H1 (cell line): ENCODE data around the gene NTN1. TPM values are rescaled to one million over a fixed set of nuclear protein-coding genes. Genes with fewer than 3 reads are reported as not detected.

Experiments used
- CTCF ChIA-PET: fragments of 300-600 bp; sonication (Branson Sonifier 250); formaldehyde crosslinking; loops from one replicate; lab custom pipeline; 2021; ENCODE audit not compliant: partially characterized antibody; lab: Charles Lee
- POLR2A ChIA-PET: fragments of 300-600 bp; sonication (Branson Sonifier 250); formaldehyde crosslinking; loops from one replicate; lab custom pipeline; 2021; ENCODE audit warnings: inconsistent platforms; ENCODE audit not compliant: partially characterized antibody; lab: Charles Lee
- DNase-seq, 2 experiments: peaks; one replicate each; pipeline versions ENCODE4 v3.0.0 to v3.0.0-alpha.2; 2010 to 2022; ENCODE audit warnings: low spot score in 2 of 2, low read depth in 1 of 2, mixed read lengths in 1 of 2
- FAIRE-seq: peaks from 2 replicates; lab custom pipeline; 2011; peaks lifted over from hg19 to GRCh38; lab: Jason Lieb, UNC
- H2AFZ ChIP-seq: 2 replicates; pipeline ENCODE4 v1.8.1; 2012; ENCODE audit warnings: low read length, inconsistent platforms
- H2AK5ac ChIP-seq: 2 replicates; pipeline ENCODE4 v1.6.1; 2013; ENCODE audit warnings: low read depth, low read length
- H2BK120ac ChIP-seq: replicated peaks from 2 replicates; pipeline ENCODE3; 2013; ENCODE audit warnings: low read depth, low read length, inconsistent platforms
- H2BK12ac ChIP-seq: 2 replicates; pipeline ENCODE4 v1.6.1; 2013; ENCODE audit warnings: low read depth, low read length
- H2BK15ac ChIP-seq: 2 replicates; pipeline ENCODE4 v1.6.1; 2013; ENCODE audit warnings: low read length
- H2BK20ac ChIP-seq: 2 replicates; pipeline ENCODE4 v1.6.1; 2013; ENCODE audit warnings: low read length
- H2BK5ac ChIP-seq: 2 replicates; pipeline ENCODE4 v1.6.1; 2013; ENCODE audit warnings: low read depth, low read length
- H3K14ac ChIP-seq: 2 replicates; pipeline ENCODE4 v1.6.1; 2013; ENCODE audit warnings: inconsistent platforms; ENCODE audit not compliant: insufficient read length
- H3K18ac ChIP-seq: 2 replicates; pipeline ENCODE4 v1.6.1; 2013; ENCODE audit warnings: low read length; ENCODE audit errors: extremely low read depth
- H3K23ac ChIP-seq: 2 replicates; pipeline ENCODE4 v1.6.1; 2013; ENCODE audit warnings: inconsistent platforms; ENCODE audit not compliant: insufficient read length
- H3K23me2 ChIP-seq: 2 replicates; pipeline ENCODE4 v1.6.1; 2013; ENCODE audit warnings: low read depth, low read length
- H3K27ac ChIP-seq: 2 replicates; pipeline ENCODE4 v1.6.1; 2011; ENCODE audit warnings: low read depth, low read length, inconsistent platforms
- H3K27me3 ChIP-seq, 4 experiments: replicated peaks in 1 of 4; 1 replicate in 1 of 4; 2 replicates in 3 of 4; pipeline versions ENCODE4 v1.6.1 to v1.8.1; 2011 to 2013; ENCODE audit warnings: low read length in 3 of 4, mild to moderate bottlenecking in 3 of 4, inconsistent platforms in 2 of 4, mixed read lengths in 2 of 4, moderate library complexity in 1 of 4; ENCODE audit not compliant: control insufficient read depth in 3 of 4, insufficient read depth in 3 of 4; ENCODE audit errors: extremely low read depth in 1 of 4
- H3K36me3 ChIP-seq, 4 experiments: 2 replicates each; pipeline versions ENCODE4 v1.6.1 to v1.8.1; 2011 to 2013; ENCODE audit warnings: mild to moderate bottlenecking in 4 of 4, low read length in 3 of 4, moderate library complexity in 2 of 4, control low read depth in 1 of 4, inconsistent platforms in 1 of 4; ENCODE audit not compliant: insufficient read depth in 4 of 4, control insufficient read depth in 2 of 4
- H3K4ac ChIP-seq: replicated peaks from 2 replicates; pipeline ENCODE3; 2013; ENCODE audit warnings: low read length, low read depth, mixed read lengths, inconsistent platforms; ENCODE audit not compliant: insufficient read length
- H3K4me1 ChIP-seq, 4 experiments: replicated peaks in 1 of 4; 1 replicate in 1 of 4; 2 replicates in 3 of 4; pipeline versions ENCODE4 v1.6.1 to v1.8.1; 2011 to 2013; ENCODE audit warnings: low read length in 3 of 4, inconsistent platforms in 2 of 4, mixed read lengths in 1 of 4; ENCODE audit not compliant: insufficient read depth in 4 of 4, control insufficient read depth in 3 of 4
- H3K4me2 ChIP-seq, 2 experiments: 2 replicates each; pipeline versions ENCODE4 v1.6.1 to v1.8.1; 2011 to 2013; ENCODE audit warnings: low read depth in 2 of 2, low read length in 2 of 2, control low read depth in 1 of 2, inconsistent platforms in 1 of 2, mild to moderate bottlenecking in 1 of 2; ENCODE audit not compliant: insufficient read depth in 1 of 2
- H3K4me3 ChIP-seq, 4 experiments: fragments of 200-600, 300-600 bp in 1 of 4; sonication (generic), shearing (Covaris generic), sonication (Bioruptor Twin) in 1 of 4; 2 replicates each; pipeline versions ENCODE4 v1.5.1 to v1.8.1; 2011 to 2016; ENCODE audit warnings: low read length in 4 of 4, low read depth in 3 of 4, control low read depth in 2 of 4, inconsistent platforms in 2 of 4, mild to moderate bottlenecking in 2 of 4, mixed read lengths in 1 of 4, moderate library complexity in 1 of 4; ENCODE audit not compliant: insufficient read depth in 2 of 4; ENCODE audit errors: extremely low read depth in 1 of 4
- H3K56ac ChIP-seq: replicated peaks from 2 replicates; pipeline ENCODE3; 2013; ENCODE audit warnings: low read depth, mild to moderate bottlenecking, mixed read lengths, low read length, inconsistent platforms; ENCODE audit not compliant: insufficient read length
- H3K79me1 ChIP-seq: 2 replicates; pipeline ENCODE4 v1.6.1; 2013; ENCODE audit warnings: low read depth, low read length, control low read depth
- H3K79me2 ChIP-seq, 2 experiments: 2 replicates each; pipeline versions ENCODE4 v1.6.1 to v1.8.1; 2012 to 2013; ENCODE audit warnings: low read length in 2 of 2, mild to moderate bottlenecking in 2 of 2, inconsistent platforms in 1 of 2; ENCODE audit not compliant: insufficient read depth in 2 of 2, control insufficient read depth in 1 of 2
- H3K9ac ChIP-seq, 4 experiments: replicated peaks in 1 of 4; 1 replicate in 1 of 4; 2 replicates in 3 of 4; pipeline versions ENCODE4 v1.6.1 to v1.8.1; 2011 to 2013; ENCODE audit warnings: low read depth in 3 of 4, low read length in 3 of 4, control low read depth in 2 of 4, mild to moderate bottlenecking in 2 of 4, moderate library complexity in 2 of 4, inconsistent platforms in 1 of 4; ENCODE audit errors: extremely low read depth in 1 of 4
- H3K9me3 ChIP-seq, 2 experiments: 2 replicates each; pipeline versions ENCODE4 v1.6.1 to v1.8.1; 2012 to 2013; ENCODE audit warnings: mild to moderate bottlenecking in 2 of 2, moderate library complexity in 2 of 2, control low read depth in 1 of 2, inconsistent platforms in 1 of 2, low read depth in 1 of 2, low read length in 1 of 2, mixed read lengths in 1 of 2; ENCODE audit not compliant: insufficient read depth in 2 of 2
- H4K20me1 ChIP-seq, 2 experiments: replicated peaks in 1 of 2; 2 replicates each; pipeline versions ENCODE3 to v1.8.1; 2011 to 2013; ENCODE audit warnings: inconsistent platforms in 2 of 2, low read length in 2 of 2, mild to moderate bottlenecking in 1 of 2; ENCODE audit not compliant: insufficient read depth in 2 of 2, control insufficient read depth in 1 of 2
- H4K5ac ChIP-seq: 2 replicates; pipeline ENCODE4 v1.6.1; 2013; ENCODE audit warnings: low read length, low read depth, mixed read lengths, inconsistent platforms; ENCODE audit not compliant: insufficient read length
- H4K8ac ChIP-seq: 2 replicates; pipeline ENCODE4 v1.8.0; 2013; ENCODE audit warnings: mild to moderate bottlenecking, moderate library complexity, low read length, inconsistent platforms; ENCODE audit not compliant: insufficient read depth; ENCODE audit errors: extremely low read depth
- H4K91ac ChIP-seq: replicated peaks from 2 replicates; pipeline ENCODE3; 2013; ENCODE audit warnings: low read length, mixed read lengths, inconsistent platforms; ENCODE audit not compliant: insufficient read length
- BACH1 ChIP-seq: IDR thresholded peaks from 2 replicates; pipeline ENCODE4 v1.6.1; 2012; ENCODE audit warnings: low read length, improper control_type of control experiment
- BRCA1 ChIP-seq: IDR thresholded peaks from 2 replicates; pipeline ENCODE4 v1.6.1; 2012; ENCODE audit warnings: low read depth, low read length, improper control_type of control experiment
- GABPA ChIP-seq: IDR thresholded peaks from 2 replicates; pipeline ENCODE4 v1.6.1; 2011; ENCODE audit warnings: mild to moderate bottlenecking, low read length, moderate library complexity, borderline replicate concordance; ENCODE audit not compliant: insufficient read depth
- JUN ChIP-seq: IDR thresholded peaks from 2 replicates; pipeline ENCODE4 v1.6.1; 2011; ENCODE audit warnings: low read depth, mild to moderate bottlenecking, improper control_type of control experiment, low read length
- KDM4A ChIP-seq: IDR thresholded peaks from one replicate; pipeline ENCODE4 v1.7.1; 2012; ENCODE audit warnings: low read depth, mild to moderate bottlenecking, moderate library complexity, low read length, inconsistent platforms; ENCODE audit not compliant: severe bottlenecking
- POU5F1 ChIP-seq: IDR thresholded peaks from 2 replicates; pipeline ENCODE4 v1.6.1; 2011; ENCODE audit warnings: low read depth, mild to moderate bottlenecking, low read length, moderate library complexity
- RBBP5 ChIP-seq: IDR thresholded peaks from 2 replicates; pipeline ENCODE4 v1.7.1; 2012; ENCODE audit warnings: low read depth, mild to moderate bottlenecking, inconsistent platforms, low read length, moderate library complexity, borderline replicate concordance
- SIRT6 ChIP-seq: IDR thresholded peaks from one replicate; pipeline ENCODE4 v1.7.1; 2012; ENCODE audit warnings: low read length, inconsistent platforms
- SP1 ChIP-seq: IDR thresholded peaks from 2 replicates; pipeline ENCODE4 v1.6.1; 2011; ENCODE audit warnings: low read depth, low read length
- SP4 ChIP-seq: IDR thresholded peaks from 2 replicates; pipeline ENCODE4 v1.6.1; 2012; ENCODE audit warnings: low read length, inconsistent platforms
- SUZ12 ChIP-seq: fragments of 200-600 bp; sonication (generic); IDR thresholded peaks from 2 replicates; pipeline ENCODE4 v1.6.1; 2012; ENCODE audit warnings: mild to moderate bottlenecking, inconsistent platforms, low read length, moderate library complexity, mixed read lengths
- TAF1 ChIP-seq: IDR thresholded peaks from 2 replicates; pipeline ENCODE4 v1.6.1; 2011; ENCODE audit warnings: mild to moderate bottlenecking, low read depth, low read length
- TBP ChIP-seq: IDR thresholded peaks from 2 replicates; pipeline ENCODE4 v1.6.1; 2011; ENCODE audit warnings: low read depth, low read length, improper control_type of control experiment
- YY1 ChIP-seq: IDR thresholded peaks from 2 replicates; pipeline ENCODE4 v1.6.1; 2011; ENCODE audit warnings: low read depth, mild to moderate bottlenecking, low read length
- WGBS, 2 experiments: shearing (Covaris generic) in 1 of 2; methylation state at CpG; one replicate each; pipeline versions ENCODE4 v1.1.6 to v1.1.7; 2013 to 2015; ENCODE audit warnings: low lambda C conversion rate in 2 of 2, mixed read lengths in 2 of 2, inconsistent platforms in 1 of 2, low coverage in 1 of 2, missing lambda C conversion rate in 1 of 2; ENCODE audit not compliant: insufficient replicate concordance in 2 of 2, insufficient coverage in 1 of 2, insufficient read length in 1 of 2; ENCODE audit errors: extremely low coverage in 1 of 2, missing lambda C conversion rate in 1 of 2; 5-methylcytosine and 5-hydroxymethylcytosine counted together
- polyA plus RNA-seq, 7 experiments: library from polyadenylated mRNA; depleted of rRNA in 3 of 7; stranded (reverse) in 5 of 7; unstranded in 2 of 7; fragments of >200 nt in 5 of 7; fragments of 200-250 nt in 2 of 7; gene quantifications; 1 replicate in 5 of 7; 2 replicates in 1 of 7; 4 replicates in 1 of 7; pipeline versions ENCODE4 v1.2.1 to v1.2.3, GENCODE V29; 2011 to 2013; ENCODE audit warnings: missing spikeins in 2 of 7, mixed read lengths in 2 of 7
- total RNA-seq: library from RNA; stranded (reverse); fragmentation: NEBNext Ultra II Directional; extraction: Animal tissue kit (Norgen Biotek cat#: 25700); gene quantifications from 2 replicates; pipeline ENCODE4 v1.2.1, GENCODE V29; 2021
- TF ChIP-seq, protein P1 (sequence below): IDR thresholded peaks from 2 replicates; pipeline ENCODE4 v1.6.1; 2012; ENCODE audit warnings: inconsistent platforms

The NTN1 gene
- total and polyA plus RNA-seq, 2 of the 8 experiments (the other 6 are each of a cell fraction or from before 2014, with no cell fraction given): 2.0 to 2.3 TPM

DNA sequence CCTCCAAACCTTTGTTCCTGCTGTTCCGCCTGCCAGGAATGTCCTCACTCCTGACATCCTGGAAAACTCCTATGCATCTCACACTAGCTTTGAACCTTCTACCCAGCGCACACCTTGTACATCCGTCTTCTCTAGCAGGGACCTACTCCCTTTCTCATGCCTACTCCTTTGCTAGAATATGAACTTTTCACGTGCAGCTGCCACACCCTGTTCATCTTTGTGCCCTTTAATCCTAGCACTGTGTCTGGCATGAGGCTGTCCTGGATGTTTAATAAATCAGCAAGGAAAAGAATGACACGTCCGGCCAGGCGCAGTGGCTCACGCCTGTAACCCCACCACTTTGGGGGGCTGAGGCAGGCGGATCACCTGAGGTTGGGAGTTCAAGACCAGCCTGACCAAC lies 111.0 kb downstream of the NTN1 start:
- H2BK20ac ChIP-seq: no peak overlapping the region
- H3K4ac ChIP-seq: no peak overlapping the region
- H2BK15ac ChIP-seq: no peak overlapping the region
- H3K4me2 ChIP-seq: no peak overlapping the region
- H3K23ac ChIP-seq: no peak overlapping the region
- H4K20me1 ChIP-seq: no peaks in the 10 kb centered on the region
- no peaks in the 10 kb centered on the region for H3K79me1 ChIP-seq
- H3K4me1 ChIP-seq: no peaks in the 10 kb centered on the region
- no peaks in the 10 kb centered on the region for H3K9me3 ChIP-seq
- H3K27ac ChIP-seq: no peak overlapping the region
- H3K56ac ChIP-seq: no peak overlapping the region
- H3K18ac ChIP-seq: no peak overlapping the region
- H3K23me2 ChIP-seq: no peaks in the 10 kb centered on the region
- no peak for FAIRE-seq
- no peak overlapping the region for H4K5ac ChIP-seq
- 87% methylated on average over 9 of the region's 9 CpGs; no CpG with 5 or more reads in 1 of the 2 experiments for WGBS, 2 experiments
- no peak overlapping the region for H2BK120ac ChIP-seq
- H2AK5ac ChIP-seq: no peak overlapping the region; the same call in 1 of the 2 replicates
- POLR2A ChIA-PET: no interaction called here
- no peak overlapping the region for H4K8ac ChIP-seq
- no peak overlapping the region for H3K9ac ChIP-seq
- no peaks in the 10 kb centered on the region for H3K36me3 ChIP-seq
- CTCF ChIA-PET: interaction anchor here (1.5 kb wide), 1 partner anchor 11 kb away, joined by 3 read pairs; no protein-coding TSS in a partner anchor
- no peaks in the 10 kb centered on the region for H3K79me2 ChIP-seq
- no peak overlapping the region for H2BK5ac ChIP-seq
- H3K4me3 ChIP-seq: no peak overlapping the region
- no peak for TF ChIP-seq YY1
- TF ChIP-seq, protein P1, sequence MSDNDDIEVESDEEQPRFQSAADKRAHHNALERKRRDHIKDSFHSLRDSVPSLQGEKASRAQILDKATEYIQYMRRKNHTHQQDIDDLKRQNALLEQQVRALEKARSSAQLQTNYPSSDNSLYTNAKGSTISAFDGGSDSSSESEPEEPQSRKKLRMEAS: no peak
- no peak for TF ChIP-seq SP1
- TF ChIP-seq SUZ12: no peak
- no peak for TF ChIP-seq RBBP5
- no peak for TF ChIP-seq SIRT6
- TF ChIP-seq GABPA: no peak
- no peak for TF ChIP-seq BRCA1
- no peak for TF ChIP-seq JUN
- TF ChIP-seq KDM4A: no peak
- no peak for TF ChIP-seq BACH1
- no peak for TF ChIP-seq POU5F1
- no peak for TF ChIP-seq TBP
- no peak for TF ChIP-seq TAF1
- no peak for TF ChIP-seq SP4
- TF ChIP-seq, all 59 proteins: peak for 0
- no peak overlapping the region for H2BK12ac ChIP-seq
- no peak overlapping the region for H3K14ac ChIP-seq
- H4K91ac ChIP-seq: no peak overlapping the region
- DNase-seq: no peak
- H3K27me3 ChIP-seq: no peaks in the 10 kb centered on the region
- H2AFZ ChIP-seq: no peak overlapping the region
